Measurements from ENCODE around the gene RP9.

The RP9 gene

DNA sequence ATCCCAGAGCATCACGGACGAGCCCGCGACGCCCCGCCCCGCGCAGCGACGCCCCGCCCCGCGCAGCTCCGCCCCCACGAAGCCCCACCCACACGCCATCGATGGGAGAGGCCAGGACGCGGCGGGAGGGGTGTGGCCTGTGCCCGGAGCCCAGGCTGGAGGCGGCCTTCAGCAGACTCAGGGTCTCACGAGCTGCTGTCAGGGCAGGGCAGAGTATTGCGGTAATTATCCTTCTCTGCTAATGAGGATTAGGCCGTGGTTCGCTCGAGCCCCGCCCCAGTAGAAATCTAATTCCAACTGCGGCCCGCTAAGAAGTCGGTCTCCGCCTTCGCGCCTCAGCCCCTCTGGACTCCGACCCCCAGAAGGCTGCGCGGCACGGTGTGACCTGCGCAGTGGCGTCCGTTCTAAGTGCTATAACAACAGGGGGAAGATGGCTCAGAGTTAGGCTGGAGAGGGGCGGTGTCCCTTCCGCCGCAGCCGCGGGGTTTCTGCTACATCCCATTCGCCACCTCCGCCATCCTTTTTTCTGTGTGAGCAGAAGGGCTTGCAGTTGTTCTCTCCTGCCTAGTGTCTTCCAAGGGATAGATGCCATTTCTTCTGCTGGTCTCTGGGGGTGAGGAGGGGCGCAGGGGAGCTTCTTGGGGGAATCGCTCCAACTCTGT lies 46.3 kb downstream of the RP9 start:
- DNase-seq (ENCODE audit: low read depth) = peak; percentile 88

- DNase-seq (ENCODE audit: low read depth) = no peak
Measured at GRCh38 chr7:33062023-33062781, 47.0 kb downstream of the RP9 start, which contains the start of gene NT5C3A. Gene NT5C3A, minus strand, starts transcription at chr7:33062776. Its CDS starts 71 bp downstream, at chr7:33062705.

GRCh38 chr7:33061282-33061937 lies 47.8 kb downstream of the RP9 start:
- DNase-seq (ENCODE audit: low read depth) = no peak

DNA sequence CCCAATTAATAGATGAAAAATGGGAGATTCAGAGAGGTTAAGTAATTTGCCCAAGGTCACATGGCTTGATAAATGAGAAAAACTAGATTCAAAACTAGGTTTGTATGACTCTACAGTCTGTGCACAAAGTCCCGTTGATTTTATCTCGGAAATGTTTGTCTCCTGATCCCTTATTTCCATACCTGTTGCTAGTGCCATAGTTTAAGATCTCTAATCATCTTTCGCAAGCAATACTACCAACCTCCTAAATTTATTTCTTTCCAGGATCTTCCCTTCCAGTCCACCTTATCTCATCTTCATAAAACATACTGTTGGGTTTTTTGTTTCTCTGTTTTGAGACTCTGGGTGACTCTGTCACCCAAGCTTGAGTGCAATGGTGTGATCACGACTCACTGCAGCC lies 49.6 kb downstream of the RP9 start:
- DNase-seq (ENCODE audit: low read depth) = no peak

DNA sequence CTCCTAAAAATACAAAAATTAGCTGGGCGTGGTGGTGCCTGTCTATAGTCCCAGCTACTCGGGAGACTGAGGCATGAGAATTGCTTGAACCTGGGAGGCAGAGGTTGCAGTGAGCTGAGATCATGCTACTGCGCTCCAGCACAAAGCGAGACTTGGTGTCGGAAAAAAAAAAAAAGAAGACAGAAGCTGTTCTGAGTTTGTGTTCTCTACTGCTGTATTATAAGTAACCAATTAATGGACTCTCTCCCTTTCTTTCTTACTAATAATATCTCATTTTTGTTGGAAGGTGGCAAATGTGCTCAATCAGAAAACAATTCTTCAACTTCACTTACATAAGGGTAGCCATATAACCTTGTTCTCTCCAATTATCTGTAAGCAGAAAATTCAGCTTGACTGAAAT lies 54.0 kb downstream of the RP9 start:
- DNase-seq (ENCODE audit: low read depth) = no peak

- DNase-seq (ENCODE audit: low read depth) = no peak
Measured at GRCh38 chr7:33054261-33054964, 54.8 kb downstream of the RP9 start.

GRCh38 chr7:33053721-33054120 lies 55.5 kb downstream of the RP9 start:
- DNase-seq (ENCODE audit: low read depth) = no peak

DNA sequence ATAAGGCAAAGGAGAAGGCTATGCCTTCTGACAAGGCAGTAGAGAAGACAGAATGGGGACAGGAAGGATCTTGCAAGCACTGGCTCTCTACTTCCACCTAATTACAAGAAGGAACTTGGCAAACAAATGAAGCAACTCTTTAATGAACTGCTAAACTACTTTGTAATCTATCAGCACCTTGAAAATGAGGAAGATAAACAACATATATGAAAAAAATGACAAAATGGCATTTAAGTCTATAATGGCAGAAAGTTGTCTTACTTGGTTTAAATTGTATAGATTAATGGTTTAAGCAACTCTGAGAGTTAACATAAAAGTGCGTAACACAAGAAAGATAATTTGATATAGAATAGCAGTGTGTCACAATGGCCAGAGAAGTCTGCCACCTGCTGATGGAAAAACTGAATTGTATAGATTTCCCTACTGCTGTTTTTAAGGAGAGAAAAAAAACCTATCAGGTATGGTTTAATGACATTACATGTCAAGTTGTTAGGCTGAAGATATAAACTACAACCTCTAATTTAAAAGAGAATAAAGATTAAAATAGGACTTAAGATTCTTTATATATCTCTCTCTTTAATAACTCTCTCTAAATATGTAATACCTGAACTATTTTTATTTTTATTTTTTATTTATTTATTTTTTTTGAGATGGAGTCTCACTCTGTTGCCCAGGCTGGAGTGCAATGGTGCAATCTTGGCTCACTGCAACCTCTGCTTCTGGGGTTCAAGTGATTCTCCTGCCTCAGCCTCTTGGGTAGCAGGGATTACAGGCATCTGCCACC lies 58.5 kb downstream of the RP9 start:
- no peak for DNase-seq (ENCODE audit: low read depth)

- DNase-seq (ENCODE audit: low read depth) = no peak
Measured at GRCh38 chr7:33048704-33049103, 60.5 kb downstream of the RP9 start.

- no peak for DNase-seq (ENCODE audit: low read depth)
Measured at GRCh38 chr7:33048257-33048656, 60.9 kb downstream of the RP9 start.

DNA sequence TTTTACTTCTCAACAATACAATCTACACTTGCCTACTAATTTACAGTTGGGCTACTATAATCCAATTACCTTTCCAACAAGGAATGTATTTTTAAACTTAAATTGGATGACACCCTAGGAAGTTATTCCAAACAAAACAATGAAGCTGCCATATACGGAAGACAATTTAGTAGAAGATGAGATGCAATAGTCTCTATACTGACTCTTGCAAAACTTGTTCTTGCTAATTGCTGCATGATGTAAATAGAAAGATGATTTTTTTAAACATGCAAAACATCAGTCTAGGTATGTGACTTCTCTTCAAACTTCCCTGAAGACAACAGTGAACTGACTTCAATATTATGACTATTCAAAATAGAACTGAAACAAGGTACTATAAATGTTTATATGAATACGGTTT lies 64.2 kb downstream of the RP9 start:
- DNase-seq (ENCODE audit: low read depth) = no peak
